ENCODE measurements around the gene SSMEM1. TPM values are rescaled to one million over a fixed set of nuclear protein-coding genes. Genes with fewer than 3 reads are reported as not detected.
"Not testable (repeated sequence)": the region's sequence is repeated elsewhere in the genome, so short reads cannot be mapped to it uniquely, and the experiment has no call there.

Gene SSMEM1
- total RNA-seq, 3 donors from 2014 or later = not detected

- no peaks in the 10 kb centered on the region for H3K36me3 Mint-ChIP-seq (ENCODE audit: insufficient read depth)
- no peak for DNase-seq
- no peak for ATAC-seq
- no peak overlapping the region for H3K4me3 Mint-ChIP-seq
- no peaks in the 10 kb centered on the region for H3K27me3 Mint-ChIP-seq (ENCODE audit: low read depth)
- H3K9me3 Mint-ChIP-seq = no peaks in the 10 kb centered on the region
- H3K4me1 Mint-ChIP-seq (ENCODE audit: low read depth) = no peaks in the 10 kb centered on the region
These were observed 16.6 kb downstream of the SSMEM1 start for GRCh38 chr7:130224210-130224609.

- not testable (repeated sequence) for H3K36me3 Mint-ChIP-seq (ENCODE audit: insufficient read depth); ATAC-seq; H3K4me3 Mint-ChIP-seq; H3K4me1 Mint-ChIP-seq (ENCODE audit: low read depth); DNase-seq; H3K27me3 Mint-ChIP-seq (ENCODE audit: low read depth); H3K9me3 Mint-ChIP-seq
These were observed 17.3 kb downstream of the SSMEM1 start for GRCh38 chr7:130224923-130225322.

GRCh38 chr7:130226333-130226732 lies 18.7 kb downstream of the SSMEM1 start:
- no peak for DNase-seq
- no peak for ATAC-seq
- H3K36me3 Mint-ChIP-seq (ENCODE audit: insufficient read depth) = no peaks in the 10 kb centered on the region
- no peak overlapping the region for H3K4me3 Mint-ChIP-seq
- no peaks in the 10 kb centered on the region for H3K4me1 Mint-ChIP-seq (ENCODE audit: low read depth)
- no peaks in the 10 kb centered on the region for H3K9me3 Mint-ChIP-seq
- H3K27me3 Mint-ChIP-seq (ENCODE audit: low read depth) = no peaks in the 10 kb centered on the region

DNA sequence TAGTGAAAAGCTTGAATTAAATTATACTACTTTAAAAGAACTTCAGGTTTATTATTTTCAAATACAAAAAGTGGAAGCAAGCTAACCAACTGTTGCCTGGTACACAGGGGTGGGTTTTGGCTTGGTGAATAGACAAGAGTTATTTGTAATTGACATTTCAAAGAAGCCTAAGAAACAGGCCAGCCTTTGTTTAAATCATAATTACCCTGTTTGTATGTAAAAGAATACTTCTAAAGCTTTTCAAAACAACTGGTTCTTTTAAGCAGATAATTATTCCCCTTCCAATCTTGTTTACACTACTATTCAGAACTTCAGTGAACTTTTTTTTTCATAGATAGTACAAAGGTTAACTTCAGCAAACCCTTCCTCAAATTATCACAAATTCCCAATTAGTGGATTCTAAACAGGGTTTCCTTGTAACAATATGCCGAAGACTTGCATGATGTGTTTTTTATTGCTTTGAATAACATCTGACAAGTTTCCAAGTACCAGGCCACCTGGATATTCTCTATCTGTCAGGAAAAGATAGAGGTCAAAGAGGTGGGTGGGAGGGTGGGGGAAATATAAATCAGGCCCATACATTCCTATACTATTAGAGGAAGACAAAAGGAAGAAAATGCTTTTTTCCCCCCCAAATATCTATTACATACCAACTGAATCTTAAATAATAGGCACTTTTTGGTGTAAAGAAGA lies 20.4 kb downstream of the SSMEM1 start:
- no peak for ATAC-seq
- Mint-ChIP-seq H3K4me1 (ENCODE audit: low read depth) (no peaks in the 10 kb centered on the region), H3K27me3 (ENCODE audit: low read depth) (peaks cover 2% of the 10 kb centered on the region), H3K9me3 (no peaks in the 10 kb centered on the region), H3K4me3 (no peak overlapping the region), H3K36me3 (ENCODE audit: insufficient read depth) (no peaks in the 10 kb centered on the region)
- DNase-seq = no peak

GRCh38 chr7:130228840-130229502 lies 21.3 kb downstream of the SSMEM1 start:
- H3K36me3 Mint-ChIP-seq (ENCODE audit: insufficient read depth) = no peaks in the 10 kb centered on the region
- H3K27me3 Mint-ChIP-seq (ENCODE audit: low read depth) = peaks cover 2% of the 10 kb centered on the region
- no peaks in the 10 kb centered on the region for H3K4me1 Mint-ChIP-seq (ENCODE audit: low read depth)
- no peak overlapping the region for H3K4me3 Mint-ChIP-seq
- no peaks in the 10 kb centered on the region for H3K9me3 Mint-ChIP-seq
- ATAC-seq (no peak), DNase-seq (no peak)

DNA sequence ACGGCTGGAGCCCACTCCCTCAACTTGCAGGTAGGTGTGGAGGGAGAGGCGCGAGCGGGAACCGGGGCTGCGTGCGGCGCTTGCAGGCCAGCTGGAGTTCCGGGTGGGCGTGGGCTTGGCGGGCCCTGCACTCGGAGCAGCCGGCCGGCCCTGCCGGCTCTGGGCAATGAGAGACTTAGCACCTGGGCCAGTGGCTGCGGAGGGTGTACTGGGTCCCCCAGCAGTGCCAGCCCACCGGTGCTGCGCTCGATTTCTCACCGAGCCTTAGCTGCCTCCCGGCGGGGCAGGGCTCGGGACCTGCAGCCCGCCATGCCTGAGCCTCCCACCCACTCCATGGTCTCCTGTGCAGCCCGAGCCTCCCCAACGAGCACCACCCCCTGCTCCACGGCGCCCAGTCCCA lies 22.3 kb downstream of the SSMEM1 start:
- H3K4me3 Mint-ChIP-seq; ATAC-seq; H3K9me3 Mint-ChIP-seq; H3K27me3 Mint-ChIP-seq (ENCODE audit: low read depth); DNase-seq; H3K36me3 Mint-ChIP-seq (ENCODE audit: insufficient read depth); H3K4me1 Mint-ChIP-seq (ENCODE audit: low read depth): not testable (repeated sequence)

DNA sequence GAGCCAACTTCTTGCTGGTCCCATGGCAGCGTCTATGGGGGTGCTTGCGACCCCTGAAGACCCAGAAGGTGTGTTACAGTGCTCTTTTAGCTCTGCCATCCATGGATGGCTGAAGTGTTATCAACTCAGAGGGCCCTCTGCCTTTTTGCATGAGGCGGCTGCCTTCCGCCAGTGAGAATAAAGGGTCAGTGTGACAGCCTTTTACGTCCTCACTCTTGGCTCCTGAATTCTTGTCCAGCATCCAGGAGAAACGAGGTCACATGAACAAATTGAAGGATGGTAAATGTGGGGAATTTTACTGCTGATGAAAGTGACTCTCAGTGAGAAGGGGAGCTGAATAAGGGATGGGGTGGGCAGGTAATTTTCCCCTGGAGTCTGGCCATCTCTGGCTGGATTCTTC lies 24.1 kb downstream of the SSMEM1 start:
- Mint-ChIP-seq H3K4me3 (no peak overlapping the region), H3K27me3 (ENCODE audit: low read depth) (peaks cover 10% of the 10 kb centered on the region), H3K36me3 (ENCODE audit: insufficient read depth) (no peaks in the 10 kb centered on the region), H3K9me3 (no peaks in the 10 kb centered on the region), H3K4me1 (ENCODE audit: low read depth) (no peaks in the 10 kb centered on the region)
- ATAC-seq (no peak), DNase-seq (no peak)

GRCh38 chr7:130232209-130232608 lies 24.5 kb downstream of the SSMEM1 start:
- ATAC-seq (no peak), DNase-seq (no peak)
- Mint-ChIP-seq H3K4me1 (ENCODE audit: low read depth) (no peaks in the 10 kb centered on the region), H3K9me3 (no peaks in the 10 kb centered on the region), H3K4me3 (no peak overlapping the region), H3K27me3 (ENCODE audit: low read depth) (peaks cover 10% of the 10 kb centered on the region), H3K36me3 (ENCODE audit: insufficient read depth) (no peaks in the 10 kb centered on the region)

DNA sequence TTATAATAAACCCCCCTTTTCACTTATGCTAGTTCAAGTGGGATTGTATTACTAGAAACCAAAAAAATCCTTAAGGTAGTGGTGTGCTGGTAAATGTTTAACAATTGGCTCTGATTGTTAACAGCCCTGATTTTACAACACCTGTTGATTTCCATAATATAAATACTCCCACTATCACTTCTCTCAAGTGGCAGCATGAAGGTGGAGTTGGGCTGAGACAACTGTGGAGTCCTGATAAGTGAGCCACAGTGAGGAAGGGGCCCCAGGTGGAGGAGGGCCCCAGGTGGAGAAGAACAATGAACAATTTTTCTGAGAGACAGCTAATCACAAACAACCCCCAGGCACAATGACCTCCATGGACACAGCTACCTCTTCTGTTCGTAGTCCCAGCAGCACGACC lies 26.4 kb downstream of the SSMEM1 start:
- Mint-ChIP-seq H3K4me3 (no peak overlapping the region), H3K4me1 (ENCODE audit: low read depth) (no peaks in the 10 kb centered on the region), H3K9me3 (no peaks in the 10 kb centered on the region), H3K36me3 (ENCODE audit: insufficient read depth) (no peaks in the 10 kb centered on the region), H3K27me3 (ENCODE audit: low read depth) (peaks cover 10% of the 10 kb centered on the region)
- no peak for DNase-seq
- ATAC-seq = no peak

GRCh38 chr7:130236361-130236760 lies 28.7 kb downstream of the SSMEM1 start:
- not testable (repeated sequence) for DNase-seq; H3K4me3 Mint-ChIP-seq; H3K36me3 Mint-ChIP-seq (ENCODE audit: insufficient read depth); H3K4me1 Mint-ChIP-seq (ENCODE audit: low read depth); H3K9me3 Mint-ChIP-seq; ATAC-seq
- peaks cover 10% of the 10 kb centered on the region for H3K27me3 Mint-ChIP-seq (ENCODE audit: low read depth)

DNA sequence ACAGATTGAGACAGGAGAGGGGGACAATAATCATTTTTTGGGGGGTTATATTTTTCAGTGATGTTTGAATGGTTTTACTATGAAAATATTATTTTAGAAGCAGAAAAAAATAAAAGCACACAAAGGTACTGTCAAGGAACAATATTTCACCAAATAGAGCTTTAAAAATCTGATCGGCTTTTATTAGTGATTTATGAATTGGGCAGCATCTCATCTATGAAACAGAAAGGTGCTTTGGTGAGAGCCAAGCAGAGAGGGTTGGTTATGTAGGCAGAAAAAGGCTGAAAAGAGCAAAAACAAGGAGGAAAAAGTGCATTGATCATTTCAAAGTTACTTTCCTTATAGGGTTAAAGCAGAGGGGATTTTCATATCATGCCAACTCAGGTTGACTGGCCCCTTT lies 32.6 kb downstream of the SSMEM1 start:
- DNase-seq = no peak
- Mint-ChIP-seq H3K4me1 (ENCODE audit: low read depth) (peaks cover 3% of the 10 kb centered on the region), H3K27me3 (ENCODE audit: low read depth) (peaks cover 5% of the 10 kb centered on the region), H3K4me3 (no peak overlapping the region), H3K9me3 (no peaks in the 10 kb centered on the region), H3K36me3 (ENCODE audit: insufficient read depth) (no peaks in the 10 kb centered on the region)
- ATAC-seq = no peak

DNA sequence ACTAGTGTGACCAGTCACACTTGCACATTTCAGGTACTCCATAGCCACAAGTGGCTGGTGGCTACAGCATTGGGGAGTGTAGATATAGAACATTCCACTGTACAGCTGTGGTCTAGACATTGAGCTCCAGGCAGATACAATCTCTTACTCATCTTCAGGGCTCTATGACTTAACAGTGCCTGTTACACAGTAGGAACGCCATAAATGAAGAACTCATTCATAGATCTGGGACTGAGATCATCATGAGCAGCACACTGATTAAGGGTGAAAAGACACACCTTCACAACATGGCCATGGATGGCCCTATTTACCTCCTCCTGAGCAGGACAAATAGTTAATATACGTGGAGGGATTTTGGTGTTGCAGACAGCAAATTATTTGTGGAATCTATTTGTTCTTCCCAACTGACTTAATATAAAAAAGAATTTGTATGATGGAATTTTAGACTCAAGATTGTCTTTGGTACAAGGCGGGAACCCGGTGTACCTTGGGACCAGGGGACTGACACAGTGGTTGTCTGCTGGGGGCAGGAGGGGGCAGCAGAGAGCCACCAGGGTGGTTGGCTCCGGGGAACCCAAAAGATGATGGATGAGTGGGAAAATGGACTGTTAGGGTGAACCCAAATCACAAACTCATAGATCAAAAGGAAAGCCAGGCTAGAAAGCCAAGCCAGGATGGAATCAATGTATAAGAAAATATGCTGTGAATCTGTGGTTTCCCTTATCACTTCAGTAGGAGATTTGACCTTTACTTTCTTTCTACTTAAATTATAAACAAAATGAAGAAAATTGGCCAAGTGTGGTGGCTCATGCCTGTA lies 34.7 kb downstream of the SSMEM1 start:
- peak; percentile 49 for DNase-seq
- Mint-ChIP-seq H3K9me3 (peaks cover 9% of the 10 kb centered on the region), H3K27me3 (ENCODE audit: low read depth) (no peaks in the 10 kb centered on the region), H3K4me3 (no peak overlapping the region), H3K36me3 (ENCODE audit: insufficient read depth) (no peaks in the 10 kb centered on the region), H3K4me1 (ENCODE audit: low read depth) (peaks cover 3% of the 10 kb centered on the region)
- peak; percentile 82 to 85 for ATAC-seq

DNA sequence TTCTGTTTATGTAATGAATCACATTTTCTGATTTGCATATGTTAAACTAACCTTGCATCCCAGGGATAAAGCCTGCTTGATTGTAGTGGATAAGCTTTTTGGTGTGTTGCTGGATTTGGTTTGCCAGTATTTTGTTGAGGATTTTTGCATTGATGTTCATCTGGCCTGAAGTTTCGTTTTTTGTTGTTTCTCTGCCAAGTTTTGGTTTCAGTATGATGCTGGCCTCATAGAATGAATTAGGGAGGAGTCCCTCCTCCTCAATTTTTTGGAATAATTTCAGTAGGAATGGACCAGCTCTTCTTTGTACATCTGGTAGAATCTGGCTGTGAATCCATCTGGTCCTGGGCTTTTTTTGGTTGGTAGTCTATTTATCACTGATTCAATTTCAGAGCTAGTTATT lies 35.8 kb downstream of the SSMEM1 start:
- not testable (repeated sequence) for DNase-seq; H3K36me3 Mint-ChIP-seq (ENCODE audit: insufficient read depth); H3K27me3 Mint-ChIP-seq (ENCODE audit: low read depth); H3K4me1 Mint-ChIP-seq (ENCODE audit: low read depth); H3K9me3 Mint-ChIP-seq; H3K4me3 Mint-ChIP-seq; ATAC-seq

- not testable (repeated sequence) for ATAC-seq; H3K9me3 Mint-ChIP-seq; H3K4me1 Mint-ChIP-seq (ENCODE audit: low read depth); DNase-seq; H3K36me3 Mint-ChIP-seq (ENCODE audit: insufficient read depth); H3K27me3 Mint-ChIP-seq (ENCODE audit: low read depth); H3K4me3 Mint-ChIP-seq
These were observed 38.8 kb downstream of the SSMEM1 start for GRCh38 chr7:130246491-130246890.

- not testable (repeated sequence) for ATAC-seq; H3K36me3 Mint-ChIP-seq (ENCODE audit: insufficient read depth); H3K27me3 Mint-ChIP-seq (ENCODE audit: low read depth); H3K4me3 Mint-ChIP-seq; H3K4me1 Mint-ChIP-seq (ENCODE audit: low read depth); DNase-seq
- peaks cover 15% of the 10 kb centered on the region for H3K9me3 Mint-ChIP-seq
These were observed 41.2 kb downstream of the SSMEM1 start for GRCh38 chr7:130248842-130249241.
